GM13976 (cell line): Measurements from ENCODE around the gene USH2A.

Experiments
- DNase-seq: peaks from one replicate; pipeline ENCODE4 v3.0.0; 2012; ENCODE audit warnings: low spot score
- in situ Hi-C: fragments of 300-500 bp; cut with MboI; formaldehyde crosslinking; loops from one replicate; pipeline ENCODE4 v1.12.0; 2022; ENCODE audit warnings: low sequenced_read_pairs, mixed read lengths, inconsistent platforms; ENCODE audit not compliant: unreplicated experiment
- TF ChIP-seq, protein P1 (sequence below): IDR thresholded peaks from 2 replicates; pipeline ENCODE4 v1.5.1; 2012; ENCODE audit warnings: borderline replicate concordance, mild to moderate bottlenecking; ENCODE audit not compliant: insufficient read depth; ENCODE audit errors: extremely low read depth, missing control alignments, control extremely low read depth

The USH2A gene

GRCh38 chr1:216420263-216420662, 3.0 kb downstream of the USH2A start:
- DNase-seq: no peak
- TF ChIP-seq, protein P1, sequence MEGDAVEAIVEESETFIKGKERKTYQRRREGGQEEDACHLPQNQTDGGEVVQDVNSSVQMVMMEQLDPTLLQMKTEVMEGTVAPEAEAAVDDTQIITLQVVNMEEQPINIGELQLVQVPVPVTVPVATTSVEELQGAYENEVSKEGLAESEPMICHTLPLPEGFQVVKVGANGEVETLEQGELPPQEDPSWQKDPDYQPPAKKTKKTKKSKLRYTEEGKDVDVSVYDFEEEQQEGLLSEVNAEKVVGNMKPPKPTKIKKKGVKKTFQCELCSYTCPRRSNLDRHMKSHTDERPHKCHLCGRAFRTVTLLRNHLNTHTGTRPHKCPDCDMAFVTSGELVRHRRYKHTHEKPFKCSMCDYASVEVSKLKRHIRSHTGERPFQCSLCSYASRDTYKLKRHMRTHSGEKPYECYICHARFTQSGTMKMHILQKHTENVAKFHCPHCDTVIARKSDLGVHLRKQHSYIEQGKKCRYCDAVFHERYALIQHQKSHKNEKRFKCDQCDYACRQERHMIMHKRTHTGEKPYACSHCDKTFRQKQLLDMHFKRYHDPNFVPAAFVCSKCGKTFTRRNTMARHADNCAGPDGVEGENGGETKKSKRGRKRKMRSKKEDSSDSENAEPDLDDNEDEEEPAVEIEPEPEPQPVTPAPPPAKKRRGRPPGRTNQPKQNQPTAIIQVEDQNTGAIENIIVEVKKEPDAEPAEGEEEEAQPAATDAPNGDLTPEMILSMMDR: no peak
- in situ Hi-C loops: no loop called here

DNA sequence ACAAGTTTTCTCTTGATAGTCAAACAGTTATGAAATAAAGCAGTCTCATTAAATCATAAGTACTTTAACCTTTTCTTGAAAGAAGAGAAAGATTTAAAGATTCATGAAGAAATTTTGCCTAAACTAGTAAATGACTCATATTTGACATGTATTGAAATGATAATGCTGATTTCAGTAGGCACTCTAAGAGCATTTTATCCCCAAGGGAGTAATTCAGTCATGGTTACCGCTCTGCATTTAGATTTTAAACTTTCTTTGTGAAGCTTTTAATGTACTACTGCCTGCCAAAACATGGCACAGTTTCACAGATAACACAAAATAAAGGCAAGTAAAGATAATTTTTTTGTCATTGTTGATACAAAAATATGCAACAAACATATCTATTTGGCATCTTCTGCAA, 6.8 kb downstream of the USH2A start:
- no peak for DNase-seq
- TF ChIP-seq, protein P1: no peak
- in situ Hi-C loops: no loop called here

GRCh38 chr1:216410026-216410425, 13.2 kb downstream of the USH2A start:
- no peak for DNase-seq
- in situ Hi-C loops: no loop called here
- TF ChIP-seq, protein P1: no peak

DNA sequence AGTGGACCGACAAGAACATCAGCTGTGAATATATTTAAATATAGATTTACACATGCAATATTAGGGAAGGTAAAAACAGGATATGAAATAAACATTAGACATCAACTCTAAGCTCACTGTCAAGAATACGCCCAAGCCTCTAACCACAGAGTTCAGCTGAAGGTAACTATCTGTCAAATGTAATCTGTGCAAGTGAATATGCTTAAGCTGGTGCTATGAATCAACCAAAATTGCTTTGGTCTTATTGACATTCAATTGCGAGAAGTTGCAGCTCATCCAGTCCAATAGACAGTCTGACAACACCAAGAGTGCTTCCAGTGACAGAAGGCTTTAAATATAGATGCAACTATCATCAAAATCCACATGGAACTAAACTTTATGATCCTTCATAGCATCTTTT, 32.3 kb downstream of the USH2A start:
- DNase-seq: no peak
- TF ChIP-seq, protein P1: no peak
- in situ Hi-C loops: no loop called here

GRCh38 chr1:216389774-216390173, 33.5 kb downstream of the USH2A start:
- no peak for DNase-seq
- TF ChIP-seq, protein P1: no peak
- in situ Hi-C loops: no loop called here

GRCh38 chr1:216388558-216388957, 34.7 kb downstream of the USH2A start:
- in situ Hi-C loops: no loop called here
- TF ChIP-seq, protein P1: no peak
- DNase-seq: no peak

GRCh38 chr1:216387782-216388181, 35.5 kb downstream of the USH2A start:
- in situ Hi-C loops: no loop called here
- TF ChIP-seq, protein P1: no peak
- DNase-seq: no peak
